Measurements from ENCODE around the gene TBC1D2B. TPM values are rescaled to one million over a fixed set of nuclear protein-coding genes. Genes with fewer than 3 reads are reported as not detected.

Gene TBC1D2B
- total and polyA plus RNA-seq, 2 of the 4 experiments (the other 2 are of a cell fraction) = 17.7 to 28.3 TPM

DNA sequence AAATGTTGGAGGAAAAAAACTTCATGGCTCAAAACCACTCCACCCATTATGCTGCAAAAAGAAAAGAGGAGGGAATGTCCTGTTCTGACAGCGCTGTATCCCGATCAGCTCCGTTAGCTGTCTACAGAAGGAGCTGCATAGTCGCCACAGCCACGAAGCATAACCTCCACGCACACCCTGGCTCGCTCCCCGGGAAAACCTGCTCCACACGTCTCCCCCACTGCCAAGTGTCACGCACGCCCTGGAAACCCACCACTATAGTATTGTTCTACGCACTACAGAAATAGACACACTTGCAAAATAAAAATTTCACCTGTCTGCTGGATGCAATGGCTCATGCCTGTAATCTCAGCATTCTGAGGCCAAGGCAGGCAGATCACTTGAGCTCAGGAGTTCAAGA lies 55.8 kb downstream of the TBC1D2B start:
- no peak overlapping the region for H3K4me2 ChIP-seq (ENCODE audit: low read depth, low read length)
- peaks cover 11 to 34% of the 10 kb centered on the region in 2 experiments for H3K79me1 ChIP-seq (ENCODE audit: low read depth in 1 of 2, low read length in 2 of 2)
- no TSS peak for BruUV-seq (replicated peaks)
- no peak overlapping the region for H2BK120ac ChIP-seq (ENCODE audit: low read depth, low read length)
- no peaks in the 10 kb centered on the region for H3K9me3 ChIP-seq (ENCODE audit: control insufficient read depth, insufficient read depth, low read length)
- H3K4me1 ChIP-seq (ENCODE audit: control insufficient read depth, insufficient read depth, low read length) = peaks cover 9% of the 10 kb centered on the region
- no peak overlapping the region for H3K14ac ChIP-seq (replicated peaks; ENCODE audit: low read depth, low read length)
- H3K23ac ChIP-seq (ENCODE audit: low read depth, low read length) = no peak overlapping the region
- H3K4ac ChIP-seq (ENCODE audit: low read depth, low read length) = no peak overlapping the region
- no peak overlapping the region for H2BK5ac ChIP-seq (ENCODE audit: low read depth, low read length, poor library complexity, severe bottlenecking)
- ChIA-PET POLR2A (ENCODE audit: unreplicated experiment) (interaction anchor here (0.6 kb wide), 1 partner anchor 134 kb away, joined by 3 read pairs; no protein-coding TSS in a partner anchor), CTCF (no interaction called here)
- DNase-seq (no peak), ATAC-seq (ENCODE audit: low read depth) (no peak)
- no peak overlapping the region for H3K56ac ChIP-seq (ENCODE audit: extremely low read depth, insufficient read depth, low read length)
- no peak overlapping the region for H2AFZ ChIP-seq (replicated peaks; ENCODE audit: low read length, poor library complexity)
- TF ChIP-seq POLR2A (IDR thresholded peaks at IDR 0.05; ENCODE audit: low read depth, low read length) = no peak
- TF ChIP-seq, protein P1, sequence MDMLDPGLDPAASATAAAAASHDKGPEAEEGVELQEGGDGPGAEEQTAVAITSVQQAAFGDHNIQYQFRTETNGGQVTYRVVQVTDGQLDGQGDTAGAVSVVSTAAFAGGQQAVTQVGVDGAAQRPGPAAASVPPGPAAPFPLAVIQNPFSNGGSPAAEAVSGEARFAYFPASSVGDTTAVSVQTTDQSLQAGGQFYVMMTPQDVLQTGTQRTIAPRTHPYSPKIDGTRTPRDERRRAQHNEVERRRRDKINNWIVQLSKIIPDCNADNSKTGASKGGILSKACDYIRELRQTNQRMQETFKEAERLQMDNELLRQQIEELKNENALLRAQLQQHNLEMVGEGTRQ (IDR thresholded peaks at IDR 0.05; ENCODE audit: low read depth, low read length) = no peak
- no peak overlapping the region for H2AK9ac ChIP-seq (replicated peaks; ENCODE audit: low read depth, low read length, poor library complexity)
- H2BK15ac ChIP-seq (ENCODE audit: low read depth, low read length) = no peak overlapping the region
- H4K5ac ChIP-seq (ENCODE audit: low read depth, low read length) = no peak overlapping the region
- in situ Hi-C loops (cut with MboI; ENCODE audit: low sequenced_read_pairs) (no loop called here), dilution Hi-C loops (cut with HindIII; ENCODE audit: low sequenced_read_pairs, unreplicated experiment) (no loop called here), intact Hi-C loops (cut with micrococcal nuclease) (loop anchor here (2.0 kb wide), 1 partner anchor 41 kb away; no protein-coding TSS in a partner anchor)
- H4K20me1 ChIP-seq (ENCODE audit: insufficient read depth, low read length) = peaks cover 5% of the 10 kb centered on the region; the same call in 1 of the 2 replicates
- no peak overlapping the region for H3K4me3 ChIP-seq (ENCODE audit: insufficient read depth, low read depth, low read length)
- H3K18ac ChIP-seq (ENCODE audit: low read depth, low read length) = no peak overlapping the region
- H3K27me3 ChIP-seq (ENCODE audit: control insufficient read depth, insufficient read depth, low read length) = no peaks in the 10 kb centered on the region
- peaks cover 44% of the 10 kb centered on the region for H3K36me3 ChIP-seq (ENCODE audit: control insufficient read depth, insufficient read depth, low read length)
- peaks cover 16% of the 10 kb centered on the region; the same call in 1 of the 2 replicates for H3K9me1 ChIP-seq (ENCODE audit: insufficient read depth, low read length)
- H4K8ac ChIP-seq (ENCODE audit: low read depth in 2 of 2, low read length in 2 of 2) = no peak overlapping the region
- H2AK5ac ChIP-seq (ENCODE audit: low read depth, low read length) = no peak overlapping the region
- no peak overlapping the region for H3K9ac ChIP-seq (ENCODE audit: low read depth, low read length)
- no peak overlapping the region for H2BK20ac ChIP-seq (ENCODE audit: low read depth, low read length)
- H3K27ac ChIP-seq (ENCODE audit: insufficient read depth, low read length) = no peak overlapping the region
- WGBS, 2 experiments (ENCODE audit: extremely low coverage in 2 of 2, insufficient read length in 1 of 2) = 88% methylated on average over 4 of the region's 12 CpGs; no CpG with 5 or more reads in 1 of the 2 experiments
- no peak overlapping the region for H4K91ac ChIP-seq (ENCODE audit: insufficient read depth, low read depth, low read length)

All from IMR-90 (cell line).